OCI-LY3 (cell line): ENCODE results near the gene TUBGCP6.

Source experiments
- CTCF ChIP-seq: fragments of 200-600, 300-600 bp; sonication (generic); IDR thresholded peaks from 2 replicates; pipeline ENCODE4 v1.5.1; 2014; ENCODE audit warnings: antibody characterized with exemption, low read length, low read depth
- EZH2phosphoT487 ChIP-seq: fragments of 200-600 bp; shearing (Covaris generic); IDR thresholded peaks from 2 replicates; pipeline ENCODE4 v1.6.1; 2018; ENCODE audit warnings: antibody characterized with exemption, mixed run types, low read depth

- TF ChIP-seq CTCF = no peak
- no peak for TF ChIP-seq EZH2phosphoT487
Observed at GRCh38 chr22:50222508-50222907, 22.3 kb downstream of the TUBGCP6 start.
